Measurements from ENCODE around the gene PTGR1.
A peak's percentile ranks its signal among the peaks of the same experiment; 100 is the strongest.

PTGR1 gene

DNA sequence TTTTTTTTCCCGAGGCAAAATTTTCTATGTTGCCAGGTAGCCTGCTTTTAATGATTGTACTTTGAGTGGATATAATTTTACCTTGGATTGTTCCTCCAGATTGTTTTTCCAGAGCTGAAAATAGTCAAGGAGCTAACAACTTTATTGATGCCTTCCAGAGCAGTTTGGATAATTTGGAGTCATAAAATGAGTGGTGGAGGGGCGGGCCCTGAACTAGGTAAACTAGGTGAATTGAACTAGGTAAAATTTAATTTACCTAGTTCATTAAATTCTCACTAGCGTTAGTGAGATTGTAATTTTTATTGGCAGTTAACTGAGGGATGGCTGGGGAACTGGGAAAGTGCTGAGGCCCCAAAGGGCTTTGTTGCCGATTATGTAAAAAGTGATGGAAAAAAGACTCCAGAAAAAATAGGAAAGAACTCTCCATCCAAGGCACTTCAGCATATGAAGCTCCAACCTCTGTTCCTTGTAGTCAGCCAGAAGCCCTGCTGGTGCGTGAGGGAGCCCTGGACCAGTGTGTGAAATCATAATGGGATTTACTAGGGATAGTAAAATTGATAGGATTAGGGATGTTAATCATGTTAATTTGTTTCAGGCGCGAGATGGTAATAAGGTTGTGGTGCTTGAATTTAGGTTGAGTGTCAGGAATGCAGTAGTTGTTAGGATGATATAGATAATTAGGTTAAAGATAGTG lies 33.4 kb upstream of the PTGR1 start:
- Histone ChIP-seq H3K9ac (no peak overlapping the region), H3K27ac (no peak overlapping the region), H3K4me1 (no peaks in the 10 kb centered on the region), H3K27me3 (ENCODE audit: control insufficient read depth, insufficient read depth, low read length) (no peaks in the 10 kb centered on the region), H2AFZ (no peak overlapping the region), H3K79me2 (peaks cover 4% of the 10 kb centered on the region), H3K4me2 (ENCODE audit: low read length) (peak overlapping the region; percentile 92), H3K4me3 (ENCODE audit: low read depth, low read length) (no peak overlapping the region), H3K36me3 (ENCODE audit: control insufficient read depth, insufficient read depth, low read length) (no peaks in the 10 kb centered on the region), H3K9me3 (ENCODE audit: control insufficient read depth, low read length) (no peaks in the 10 kb centered on the region)
- TF ChIP-seq, protein P1, sequence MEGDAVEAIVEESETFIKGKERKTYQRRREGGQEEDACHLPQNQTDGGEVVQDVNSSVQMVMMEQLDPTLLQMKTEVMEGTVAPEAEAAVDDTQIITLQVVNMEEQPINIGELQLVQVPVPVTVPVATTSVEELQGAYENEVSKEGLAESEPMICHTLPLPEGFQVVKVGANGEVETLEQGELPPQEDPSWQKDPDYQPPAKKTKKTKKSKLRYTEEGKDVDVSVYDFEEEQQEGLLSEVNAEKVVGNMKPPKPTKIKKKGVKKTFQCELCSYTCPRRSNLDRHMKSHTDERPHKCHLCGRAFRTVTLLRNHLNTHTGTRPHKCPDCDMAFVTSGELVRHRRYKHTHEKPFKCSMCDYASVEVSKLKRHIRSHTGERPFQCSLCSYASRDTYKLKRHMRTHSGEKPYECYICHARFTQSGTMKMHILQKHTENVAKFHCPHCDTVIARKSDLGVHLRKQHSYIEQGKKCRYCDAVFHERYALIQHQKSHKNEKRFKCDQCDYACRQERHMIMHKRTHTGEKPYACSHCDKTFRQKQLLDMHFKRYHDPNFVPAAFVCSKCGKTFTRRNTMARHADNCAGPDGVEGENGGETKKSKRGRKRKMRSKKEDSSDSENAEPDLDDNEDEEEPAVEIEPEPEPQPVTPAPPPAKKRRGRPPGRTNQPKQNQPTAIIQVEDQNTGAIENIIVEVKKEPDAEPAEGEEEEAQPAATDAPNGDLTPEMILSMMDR (IDR thresholded peaks at IDR 0.05): no peak

DNA sequence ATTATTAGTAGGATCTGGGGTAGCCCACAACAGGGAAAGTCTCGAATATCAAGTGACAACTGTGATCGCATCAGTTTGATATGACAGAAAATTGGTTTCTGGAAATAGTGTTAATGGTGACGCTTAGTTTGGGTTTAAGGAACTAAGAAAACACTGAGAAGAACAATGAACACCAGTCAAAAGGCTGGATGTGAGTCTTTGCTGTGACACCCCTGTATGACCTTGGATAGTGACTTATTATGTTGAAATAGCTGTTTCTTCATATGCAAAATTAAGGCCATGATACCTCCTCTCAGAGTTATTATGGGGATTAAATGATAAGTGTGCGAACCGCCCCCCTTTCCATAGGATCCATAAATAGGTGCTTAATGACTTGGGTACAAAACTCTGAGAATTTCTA lies 32.6 kb upstream of the PTGR1 start:
- Histone ChIP-seq H3K27ac (no peak overlapping the region), H3K9ac (no peak overlapping the region), H3K79me2 (peaks cover 4% of the 10 kb centered on the region), H3K4me2 (ENCODE audit: low read length) (peak overlapping the region; percentile 92), H3K27me3 (ENCODE audit: control insufficient read depth, insufficient read depth, low read length) (no peaks in the 10 kb centered on the region), H3K9me3 (ENCODE audit: control insufficient read depth, low read length) (no peaks in the 10 kb centered on the region), H3K4me1 (no peaks in the 10 kb centered on the region), H3K4me3 (ENCODE audit: low read depth, low read length) (peak overlapping the region; percentile 85), H3K36me3 (ENCODE audit: control insufficient read depth, insufficient read depth, low read length) (no peaks in the 10 kb centered on the region), H2AFZ (peak overlapping the region; percentile 95)
- TF ChIP-seq, protein P1 (IDR thresholded peaks at IDR 0.05): no peak

DNA sequence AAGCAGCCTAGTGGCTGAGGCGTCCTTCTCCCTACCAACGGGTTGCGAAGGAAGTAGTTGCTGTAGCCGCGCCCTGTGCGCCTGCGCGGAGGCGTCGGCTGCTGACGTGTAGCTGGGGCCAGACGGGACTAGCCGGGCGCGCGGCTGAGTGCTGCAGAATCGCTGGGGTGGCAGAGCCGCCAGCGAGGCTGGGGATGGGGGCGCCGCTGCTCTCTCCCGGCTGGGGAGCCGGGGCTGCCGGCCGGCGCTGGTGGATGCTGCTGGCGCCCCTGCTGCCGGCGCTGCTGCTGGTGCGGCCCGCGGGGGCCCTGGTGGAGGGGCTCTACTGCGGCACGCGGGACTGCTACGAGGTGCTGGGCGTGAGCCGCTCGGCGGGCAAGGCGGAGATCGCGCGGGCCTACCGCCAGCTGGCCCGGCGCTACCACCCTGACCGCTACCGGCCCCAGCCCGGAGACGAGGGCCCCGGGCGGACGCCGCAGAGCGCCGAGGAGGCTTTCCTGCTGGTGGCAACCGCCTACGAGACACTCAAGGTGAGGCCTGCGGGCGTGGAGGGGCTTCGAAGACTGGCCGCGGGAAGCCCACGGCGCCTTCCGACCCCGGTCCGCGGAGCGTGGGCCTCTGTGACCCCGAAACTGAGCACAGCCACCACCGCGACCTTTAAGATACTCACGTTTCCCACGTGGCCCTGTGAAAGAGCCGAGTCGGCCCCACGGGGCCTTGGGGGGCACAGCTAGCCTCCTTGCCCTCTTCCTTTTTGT lies 31.9 kb upstream of the PTGR1 start, which contains the start of gene DNAJC25:
DNAJC25 (plus strand) TSS at position 121 of the 758 bp plus-strand sequence; CDS start at position 195, 74 bp downstream.
- Histone ChIP-seq H3K4me1 (no peaks in the 10 kb centered on the region), H3K27ac (peak within 1 kb of the TSS; percentile 54), H3K9ac (peak within 1 kb of the TSS; percentile 28), H3K36me3 (ENCODE audit: control insufficient read depth, insufficient read depth, low read length) (no peaks in the 10 kb centered on the region), H3K4me2 (ENCODE audit: low read length) (peak within 1 kb of the TSS; percentile 92), H3K9me3 (ENCODE audit: control insufficient read depth, low read length) (no peaks in the 10 kb centered on the region), H3K4me3 (ENCODE audit: low read depth, low read length) (peak within 1 kb of the TSS; percentile 85), H2AFZ (peak within 1 kb of the TSS; percentile 95), H3K79me2 (peaks cover 4% of the 10 kb centered on the region), H3K27me3 (ENCODE audit: control insufficient read depth, insufficient read depth, low read length) (no peaks in the 10 kb centered on the region)
- TF ChIP-seq, protein P1 (IDR thresholded peaks at IDR 0.05): no peak

DNA sequence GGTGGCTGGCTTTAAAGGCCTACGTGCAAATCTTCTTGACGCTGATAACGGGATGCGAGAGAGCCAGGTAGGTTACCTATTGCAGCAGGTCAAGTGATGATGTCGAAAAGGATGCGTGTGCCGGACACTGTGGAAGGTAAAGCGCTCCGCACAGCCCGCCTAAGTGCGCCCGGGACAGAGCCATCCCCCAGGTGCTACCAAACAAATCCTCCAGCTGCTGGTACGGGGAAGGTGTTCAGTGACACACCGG lies 31.4 kb upstream of the PTGR1 start:
- no peaks in the 10 kb centered on the region for H3K36me3 ChIP-seq (ENCODE audit: control insufficient read depth, insufficient read depth, low read length)
- H3K4me3 ChIP-seq (ENCODE audit: low read depth, low read length): peak overlapping the region; percentile 85
- H2AFZ ChIP-seq: peak overlapping the region; percentile 95
- H3K4me1 ChIP-seq: no peaks in the 10 kb centered on the region
- TF ChIP-seq, protein P1 (IDR thresholded peaks at IDR 0.05): no peak
- no peak overlapping the region for H3K9ac ChIP-seq
- H3K4me2 ChIP-seq (ENCODE audit: low read length): peak overlapping the region; percentile 69
- H3K9me3 ChIP-seq (ENCODE audit: control insufficient read depth, low read length): no peaks in the 10 kb centered on the region
- H3K27me3 ChIP-seq (ENCODE audit: control insufficient read depth, insufficient read depth, low read length): no peaks in the 10 kb centered on the region
- peaks cover 4% of the 10 kb centered on the region for H3K79me2 ChIP-seq
- H3K27ac ChIP-seq: peak overlapping the region; percentile 54

Measured in parathyroid adenoma (tissue), 2 donors.